Frontal cortex (tissue), 4 donors: Measurements from ENCODE around the gene TMEM252. TPM values are rescaled to one million over a fixed set of nuclear protein-coding genes. Genes with fewer than 3 reads are reported as not detected.

Source experiments
- DNase-seq, 2 donors: peaks; one replicate each; pipeline ENCODE4 v3.0.0; 2012; ENCODE audit warnings: low spot score in 2 of 2
- FAIRE-seq: peaks from 2 replicates; lab custom pipeline; 2012; peaks lifted over from hg19 to GRCh38; lab: Jason Lieb, UNC
- total RNA-seq: library from RNA; depleted of rRNA; stranded (reverse); fragments of >200 nt; gene quantifications from one replicate; pipeline ENCODE4 v1.2.3, GENCODE V29; 2014
- donor health status: control.
- donor health status: control.
- donor health status: control.

TMEM252 gene
- total RNA-seq, 1 donor from 2014 or later, result not detected

GRCh38 chr9:68505681-68506409, 34.8 kb downstream of the TMEM252 start:
- FAIRE-seq, result no peak

GRCh38 chr9:68502279-68502678, 38.4 kb downstream of the TMEM252 start:
- FAIRE-seq, result no peak
- DNase-seq, result no peak

More at GRCh38 chr9:68505681-68506409, 34.8 kb downstream of the TMEM252 start:
- DNase-seq, result no peak

- DNase-seq, result no peak
- no peak for FAIRE-seq
Measured at GRCh38 chr9:68500457-68501381, 40.0 kb downstream of the TMEM252 start.

GRCh38 chr9:68498816-68499215, 41.9 kb downstream of the TMEM252 start:
- no peak for FAIRE-seq

GRCh38 chr9:68497629-68498028, 43.1 kb downstream of the TMEM252 start:
- no peak for DNase-seq
- no peak for FAIRE-seq

More at GRCh38 chr9:68498816-68499215, 41.9 kb downstream of the TMEM252 start:
- no peak for DNase-seq

GRCh38 chr9:68496356-68496755, 44.3 kb downstream of the TMEM252 start:
- DNase-seq (no peak), FAIRE-seq (no peak)

DNA sequence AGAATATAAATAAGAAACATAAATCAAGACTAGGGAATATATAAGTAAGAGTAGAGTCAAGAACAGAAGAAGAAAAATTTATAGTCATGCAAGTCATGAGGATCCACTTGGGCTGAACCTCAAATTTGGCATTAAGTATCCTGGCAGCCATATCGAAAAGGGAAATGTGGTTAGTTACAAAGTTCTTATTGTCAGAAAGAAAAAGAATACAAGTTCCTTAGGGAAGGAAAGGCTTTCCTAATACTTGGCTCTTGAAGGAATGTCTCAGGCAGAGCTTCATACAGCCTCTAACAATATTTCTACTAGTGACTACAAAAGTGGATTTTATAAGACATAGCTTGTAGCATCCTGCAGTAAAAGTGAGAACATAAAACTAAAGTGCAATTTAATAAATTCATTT, 45.4 kb downstream of the TMEM252 start:
- FAIRE-seq, result no peak
- no peak for DNase-seq

- no peak for DNase-seq
Measured at GRCh38 chr9:68493958-68494577, 46.6 kb downstream of the TMEM252 start.

DNA sequence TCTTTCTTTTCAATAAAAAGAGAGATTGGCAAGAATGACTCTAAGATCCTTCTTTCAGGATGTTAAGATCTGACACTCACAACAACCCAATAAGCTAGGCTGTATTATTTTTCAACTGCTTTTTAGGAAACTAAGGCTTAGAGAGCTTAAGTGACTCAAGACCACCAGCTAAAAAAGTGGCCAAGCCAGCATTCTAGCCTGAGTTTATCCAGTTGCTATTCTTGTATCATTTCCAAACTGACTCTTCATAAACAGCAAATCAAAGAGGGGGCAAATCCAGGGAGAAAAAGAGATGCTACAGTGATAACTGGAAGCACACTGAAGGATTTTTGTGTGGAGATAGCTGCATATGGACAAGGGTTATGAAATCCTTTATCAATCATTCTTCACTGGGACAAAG, 47.1 kb downstream of the TMEM252 start:
- DNase-seq (no peak), FAIRE-seq (no peak)

More at GRCh38 chr9:68493958-68494577, 46.6 kb downstream of the TMEM252 start:
- no peak for FAIRE-seq

DNA sequence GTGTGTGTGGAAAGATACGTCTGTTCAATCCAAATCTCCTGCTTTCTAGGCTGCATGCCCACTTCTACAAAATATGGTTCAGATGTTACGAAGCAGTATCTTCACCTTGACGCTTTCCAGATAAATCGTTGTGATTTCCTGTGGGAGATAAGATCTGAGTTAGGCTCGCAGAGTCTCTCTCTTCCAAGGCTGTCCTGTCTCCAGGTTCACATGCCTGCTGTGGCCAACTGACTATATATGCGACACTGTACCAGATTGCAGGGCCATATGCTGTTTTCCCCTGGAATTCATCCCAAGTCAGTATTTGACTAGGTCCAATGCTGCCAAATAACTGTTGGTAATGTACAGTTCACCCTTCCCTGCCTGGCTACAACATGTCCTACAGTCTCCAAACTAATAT, 47.9 kb downstream of the TMEM252 start:
- FAIRE-seq, result no peak
- DNase-seq, result no peak

DNA sequence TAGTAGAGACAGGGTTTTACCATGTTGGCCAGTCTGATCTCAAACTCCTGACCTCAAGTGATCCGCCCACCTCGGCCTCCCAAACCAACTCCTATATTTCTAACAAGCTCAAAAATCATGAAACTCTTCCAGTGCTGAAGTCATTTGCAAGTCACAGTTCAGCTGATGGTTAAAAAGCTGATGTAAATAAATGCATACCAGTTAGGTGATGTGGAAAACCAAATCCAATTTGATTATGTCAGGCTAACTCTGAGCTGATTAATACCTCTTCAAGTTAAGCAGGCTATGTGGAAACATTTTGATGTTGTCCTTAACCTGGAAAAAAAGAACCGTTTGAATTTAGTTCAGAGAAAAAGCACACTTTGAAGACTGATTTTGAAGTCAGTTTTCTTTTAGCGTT, 51.0 kb downstream of the TMEM252 start:
- DNase-seq, result no peak
- FAIRE-seq, result no peak

GRCh38 chr9:68488126-68488525, 52.6 kb downstream of the TMEM252 start:
- FAIRE-seq (no peak), DNase-seq (no peak)

Other genes with a start within 250 kb of the TMEM252 start
- not detected for gene FOXD4L3, start 238.0 kb downstream of the TMEM252 start, total RNA-seq
- gene PGM5, start 184.3 kb downstream of the TMEM252 start, total RNA-seq, result 3.3 TPM
- 2.9 TPM for gene PIP5K1B, start 164.4 kb upstream of the TMEM252 start, total RNA-seq